Muscle of back (tissue), 11 donors: ENCODE measurements around the gene KLHL22. TPM values are rescaled to one million over a fixed set of nuclear protein-coding genes. Genes with fewer than 3 reads are reported as not detected.
"Not testable (repeated sequence)": the region's sequence is repeated elsewhere in the genome, so short reads cannot be mapped to it uniquely, and the experiment has no call there.

ENCODE experiments used
- DNase-seq, 3 donors: peaks; one replicate each; pipeline versions ENCODE4 v3.0.0 to v3.0.0-alpha.2; 2013
- polyA plus RNA-seq, 10 donors: library from polyadenylated mRNA; unstranded; fragments of 120-200 nt; gene quantifications; one replicate each; pipeline ENCODE4 v1.2.1, GENCODE V29; 2013; ENCODE audit not compliant: insufficient read length in 10 of 10

KLHL22 gene
- polyA plus RNA-seq, 10 donors, result 27.6 to 38.3 (median 31.8) TPM

- DNase-seq, result no peak
These were observed 90.2 kb downstream of the KLHL22 start for GRCh38 chr22:20405291-20405930.

GRCh38 chr22:20404881-20405280 is 90.7 kb downstream of the KLHL22 start:
- DNase-seq, result no peak

- DNase-seq, result no peak
These were observed 91.8 kb downstream of the KLHL22 start for GRCh38 chr22:20403779-20404140.

GRCh38 chr22:20402960-20403778 is 92.4 kb downstream of the KLHL22 start:
- DNase-seq, result no peak

GRCh38 chr22:20401376-20402014 is 94.1 kb downstream of the KLHL22 start:
- DNase-seq, result no peak

- no peak for DNase-seq
These were observed 94.8 kb downstream of the KLHL22 start for GRCh38 chr22:20400606-20401375.

GRCh38 chr22:20399866-20400605 is 95.6 kb downstream of the KLHL22 start:
- DNase-seq, result no peak

GRCh38 chr22:20398420-20398819 is 97.2 kb downstream of the KLHL22 start:
- no peak for DNase-seq

- no peak for DNase-seq
These were observed 98.1 kb downstream of the KLHL22 start for GRCh38 chr22:20397498-20397897.

GRCh38 chr22:20396639-20397038 is 99.0 kb downstream of the KLHL22 start:
- DNase-seq, result peak in 1 of 3 donors; percentile 52

GRCh38 chr22:20395907-20396287 is 99.7 kb downstream of the KLHL22 start:
- no peak for DNase-seq

GRCh38 chr22:20395181-20395906 is 100.3 kb downstream of the KLHL22 start:
- no peak for DNase-seq

GRCh38 chr22:20393705-20394476 is 101.7 kb downstream of the KLHL22 start, which contains the start of gene ZNF74:
TSS of gene ZNF74 (plus strand) at chr22:20394151. CDS start at chr22:20394629, 478 bp downstream.
- DNase-seq, result peak; percentile 90 to 98 (median 97)

GRCh38 chr22:20392983-20393704 is 102.5 kb downstream of the KLHL22 start:
- DNase-seq, result no peak

- DNase-seq, result not testable (repeated sequence)
These were observed 103.2 kb downstream of the KLHL22 start for GRCh38 chr22:20392365-20392881.
